HG03135 (cell line): ENCODE measurements around the gene POMGNT2.
"Not testable (repeated sequence)": the region's sequence is repeated elsewhere in the genome, so short reads cannot be mapped to it uniquely, and the experiment has no call there.

Experiments
- ATAC-seq: cut with Tn5 transposase; IDR thresholded peaks from one replicate; pipeline ENCODE4 v1.9.1; 2021; ENCODE audit warnings: mild to moderate bottlenecking, moderate library complexity; ENCODE audit not compliant: unreplicated experiment

Gene POMGNT2

GRCh38 chr3:43077261-43077660 is 28.6 kb downstream of the POMGNT2 start:
- no peak for ATAC-seq

GRCh38 chr3:43076857-43077256 is 29.0 kb downstream of the POMGNT2 start:
- ATAC-seq: no peak

- no peak for ATAC-seq
These were observed 29.8 kb downstream of the POMGNT2 start for GRCh38 chr3:43075904-43076661.

- ATAC-seq: no peak
These were observed 30.8 kb downstream of the POMGNT2 start for GRCh38 chr3:43074901-43075689.

- ATAC-seq: no peak
These were observed 31.4 kb downstream of the POMGNT2 start for GRCh38 chr3:43074482-43074881.

- ATAC-seq: no peak
These were observed 32.1 kb downstream of the POMGNT2 start for GRCh38 chr3:43073836-43074220.

GRCh38 chr3:43073116-43073835 is 32.6 kb downstream of the POMGNT2 start:
- no peak for ATAC-seq

GRCh38 chr3:43072361-43072760 is 33.5 kb downstream of the POMGNT2 start:
- no peak for ATAC-seq

- ATAC-seq: no peak
These were observed 34.5 kb downstream of the POMGNT2 start for GRCh38 chr3:43071313-43071893.

GRCh38 chr3:43070670-43071069 is 35.2 kb downstream of the POMGNT2 start:
- ATAC-seq: not testable (repeated sequence)

GRCh38 chr3:43063114-43063513 is 42.8 kb downstream of the POMGNT2 start:
- ATAC-seq: no peak

GRCh38 chr3:43062564-43063040 is 43.3 kb downstream of the POMGNT2 start:
- ATAC-seq: no peak

GRCh38 chr3:43062040-43062563 is 43.8 kb downstream of the POMGNT2 start:
- no peak for ATAC-seq

GRCh38 chr3:43061101-43061895 is 44.6 kb downstream of the POMGNT2 start:
- no peak for ATAC-seq

GRCh38 chr3:43059456-43059855 is 46.4 kb downstream of the POMGNT2 start:
- ATAC-seq: no peak

GRCh38 chr3:43055806-43056770 is 49.8 kb downstream of the POMGNT2 start:
- no peak for ATAC-seq

GRCh38 chr3:43055393-43055792 is 50.5 kb downstream of the POMGNT2 start:
- ATAC-seq: no peak

GRCh38 chr3:43054754-43055153 is 51.1 kb downstream of the POMGNT2 start:
- no peak for ATAC-seq

- no peak for ATAC-seq
These were observed 52.6 kb downstream of the POMGNT2 start for GRCh38 chr3:43053291-43053690.
